ENCODE measurements around the gene PACRG.

- no peak for TF ChIP-seq EZH2phosphoT487 (IDR thresholded peaks at IDR 0.05; ENCODE audit: borderline replicate concordance, low read depth)
- no peak for TF ChIP-seq REST (IDR thresholded peaks at IDR 0.05; ENCODE audit: low read depth, low read length)
- TF ChIP-seq IRF3 (IDR thresholded peaks at IDR 0.05; ENCODE audit: low read depth, low read length): no peak
- no peak for TF ChIP-seq CTCF (IDR thresholded peaks at IDR 0.05)
- TF ChIP-seq, protein P1, sequence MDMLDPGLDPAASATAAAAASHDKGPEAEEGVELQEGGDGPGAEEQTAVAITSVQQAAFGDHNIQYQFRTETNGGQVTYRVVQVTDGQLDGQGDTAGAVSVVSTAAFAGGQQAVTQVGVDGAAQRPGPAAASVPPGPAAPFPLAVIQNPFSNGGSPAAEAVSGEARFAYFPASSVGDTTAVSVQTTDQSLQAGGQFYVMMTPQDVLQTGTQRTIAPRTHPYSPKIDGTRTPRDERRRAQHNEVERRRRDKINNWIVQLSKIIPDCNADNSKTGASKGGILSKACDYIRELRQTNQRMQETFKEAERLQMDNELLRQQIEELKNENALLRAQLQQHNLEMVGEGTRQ (IDR thresholded peaks at IDR 0.05; ENCODE audit: borderline replicate concordance, low read depth, low read length): no peak
- no peak for TF ChIP-seq TAF1 (IDR thresholded peaks at IDR 0.05; ENCODE audit: borderline replicate concordance, low read depth, low read length)
- no peak for TF ChIP-seq NFIC (IDR thresholded peaks at IDR 0.05; ENCODE audit: borderline replicate concordance)
- TF ChIP-seq RFX5 (IDR thresholded peaks at IDR 0.05; ENCODE audit: low read length): no peak
- TF ChIP-seq, protein P2, sequence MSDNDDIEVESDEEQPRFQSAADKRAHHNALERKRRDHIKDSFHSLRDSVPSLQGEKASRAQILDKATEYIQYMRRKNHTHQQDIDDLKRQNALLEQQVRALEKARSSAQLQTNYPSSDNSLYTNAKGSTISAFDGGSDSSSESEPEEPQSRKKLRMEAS (IDR thresholded peaks at IDR 0.05; ENCODE audit: low read depth): no peak
- TF ChIP-seq RXRA (IDR thresholded peaks at IDR 0.05; ENCODE audit: borderline replicate concordance, low read depth): no peak
- no peak for TF ChIP-seq EP300 (IDR thresholded peaks at IDR 0.05; ENCODE audit: borderline replicate concordance in 1 of 2, low read depth in 1 of 2, low read length in 1 of 2)
- no peak for TF ChIP-seq POLR2AphosphoS5 (IDR thresholded peaks at IDR 0.05; ENCODE audit: low read depth, low read length)
Observed at GRCh38 chr6:163240556-163240955, 512.8 kb downstream of the PACRG start.
